H9 (cell line): Measurements from ENCODE around the gene CEACAM5. TPM values are rescaled to one million over a fixed set of nuclear protein-coding genes. Genes with fewer than 3 reads are reported as not detected.

ENCODE experiments used
- DNase-seq: peaks from one replicate; pipeline ENCODE4 v3.0.0-alpha.2; 2017
- H2AFZ ChIP-seq: one replicate; pipeline ENCODE4 v1.6.1; 2013; ENCODE audit warnings: mild to moderate bottlenecking, low read length, control low read depth, moderate library complexity
- H2AK5ac ChIP-seq: 2 replicates; pipeline ENCODE4 v1.6.1; 2013; ENCODE audit warnings: low read length, control low read depth, mixed read lengths; ENCODE audit not compliant: insufficient read length
- H2BK120ac ChIP-seq: one replicate; pipeline ENCODE4 v1.6.1; 2013; ENCODE audit warnings: low read depth, mild to moderate bottlenecking, low read length, control low read depth, inconsistent platforms; ENCODE audit not compliant: poor library complexity, severe bottlenecking
- H2BK12ac ChIP-seq: 2 replicates; pipeline ENCODE4 v1.6.1; 2013; ENCODE audit warnings: low read length, control low read depth, mixed read lengths, low read depth; ENCODE audit not compliant: insufficient read length
- H2BK15ac ChIP-seq: 2 replicates; pipeline ENCODE4 v1.6.1; 2013; ENCODE audit warnings: low read depth, low read length, control low read depth
- H2BK20ac ChIP-seq: one replicate; pipeline ENCODE4 v1.6.1; 2013; ENCODE audit warnings: low read depth, mild to moderate bottlenecking, low read length, control low read depth, inconsistent platforms; ENCODE audit not compliant: poor library complexity, severe bottlenecking
- H2BK5ac ChIP-seq: 2 replicates; pipeline ENCODE4 v1.6.1; 2013; ENCODE audit warnings: low read length, control low read depth, mixed read lengths; ENCODE audit not compliant: insufficient read length
- H3K14ac ChIP-seq: 2 replicates; pipeline ENCODE4 v1.6.1; 2013; ENCODE audit warnings: low read length, control low read depth; ENCODE audit not compliant: insufficient read depth
- H3K18ac ChIP-seq: 2 replicates; pipeline ENCODE4 v1.6.1; 2013; ENCODE audit warnings: low read depth, mild to moderate bottlenecking, mixed read lengths, low read length, control low read depth; ENCODE audit not compliant: insufficient read length
- H3K23ac ChIP-seq: 2 replicates; pipeline ENCODE4 v1.6.1; 2013; ENCODE audit warnings: low read length, control low read depth, mixed read lengths, low read depth; ENCODE audit not compliant: insufficient read length
- H3K23me2 ChIP-seq: 2 replicates; pipeline ENCODE4 v1.6.1; 2013; ENCODE audit warnings: low read depth, mild to moderate bottlenecking, mixed read lengths, low read length, control low read depth; ENCODE audit not compliant: insufficient read length, poor library complexity, severe bottlenecking
- H3K27ac ChIP-seq: 2 replicates; pipeline ENCODE4 v1.5.1; 2013; ENCODE audit warnings: low read length, control low read depth, mixed read lengths, low read depth; ENCODE audit not compliant: insufficient read length
- H3K27me3 ChIP-seq: 2 replicates; pipeline ENCODE4 v1.6.1; 2013; ENCODE audit warnings: low read length, control low read depth, inconsistent platforms; ENCODE audit not compliant: insufficient read depth
- H3K4ac ChIP-seq: 2 replicates; pipeline ENCODE4 v1.6.1; 2013; ENCODE audit warnings: low read depth, mild to moderate bottlenecking, control low read depth, inconsistent platforms, low read length, moderate library complexity
- H3K4me1 ChIP-seq: 2 replicates; pipeline ENCODE4 v1.6.1; 2013; ENCODE audit warnings: low read length, control low read depth, inconsistent platforms; ENCODE audit not compliant: insufficient read depth
- H3K4me2 ChIP-seq: 2 replicates; pipeline ENCODE4 v1.6.1; 2013; ENCODE audit warnings: low read length, control low read depth, mixed read lengths; ENCODE audit not compliant: insufficient read length, insufficient read depth
- H3K56ac ChIP-seq: 2 replicates; pipeline ENCODE4 v1.6.1; 2013; ENCODE audit warnings: low read depth, mild to moderate bottlenecking, mixed read lengths, low read length, control low read depth; ENCODE audit not compliant: insufficient read length
- H3K79me1 ChIP-seq: 2 replicates; pipeline ENCODE4 v1.6.1; 2013; ENCODE audit warnings: low read depth, mild to moderate bottlenecking, moderate library complexity, low read length, control low read depth, inconsistent platforms; ENCODE audit not compliant: insufficient read depth, poor library complexity, severe bottlenecking
- H3K79me2 ChIP-seq: 2 replicates; pipeline ENCODE4 v1.6.1; 2013; ENCODE audit warnings: low read length, control low read depth, inconsistent platforms; ENCODE audit not compliant: insufficient read depth
- H3K9ac ChIP-seq: 2 replicates; pipeline ENCODE4 v1.6.1; 2013; ENCODE audit warnings: low read length, control low read depth, mixed read lengths; ENCODE audit not compliant: insufficient read length; ENCODE audit errors: extremely low read depth
- H3K9me3 ChIP-seq: one replicate; pipeline ENCODE4 v1.6.1; 2013; ENCODE audit warnings: low read depth, low read length, inconsistent platforms; ENCODE audit not compliant: control insufficient read depth
- H3T11ph ChIP-seq: one replicate; pipeline ENCODE4 v1.6.1; 2013; ENCODE audit warnings: mild to moderate bottlenecking, low read length, control low read depth, inconsistent platforms
- H4K20me1 ChIP-seq: one replicate; pipeline ENCODE4 v1.6.1; 2013; ENCODE audit not compliant: control insufficient read depth, insufficient read length, insufficient read depth
- H4K5ac ChIP-seq: 2 replicates; pipeline ENCODE4 v1.6.1; 2013; ENCODE audit warnings: low read depth, mild to moderate bottlenecking, mixed read lengths, low read length, control low read depth; ENCODE audit not compliant: insufficient read length
- H4K8ac ChIP-seq: replicated peaks from 2 replicates; pipeline ENCODE4 v1.6.1; 2013; ENCODE audit warnings: low read length, control low read depth, mixed read lengths, low read depth; ENCODE audit not compliant: insufficient read length
- H4K91ac ChIP-seq: 2 replicates; pipeline ENCODE4 v1.6.1; 2013; ENCODE audit warnings: low read depth, mild to moderate bottlenecking, moderate library complexity, mixed read lengths, low read length, control low read depth; ENCODE audit not compliant: insufficient read length
- H3K27ac Mint-ChIP-seq, 3 experiments: 2 replicates in 2 of 3; 3 replicates in 1 of 3; pipeline ENCODE4 v1.8.0; 2020 to 2021; ENCODE audit warnings: mixed read lengths in 3 of 3, mild to moderate bottlenecking in 1 of 3, moderate library complexity in 1 of 3
- H3K27me3 Mint-ChIP-seq: 2 replicates; pipeline ENCODE4 v1.8.0; 2021; ENCODE audit warnings: low read depth, mild to moderate bottlenecking, moderate library complexity, mixed read lengths
- H3K36me3 Mint-ChIP-seq, 3 experiments: 2 replicates in 2 of 3; 3 replicates in 1 of 3; pipeline ENCODE4 v1.8.0; 2020 to 2021; ENCODE audit warnings: low read depth in 3 of 3, mixed read lengths in 3 of 3; ENCODE audit not compliant: insufficient read depth in 1 of 3
- H3K4me1 Mint-ChIP-seq, 2 experiments: 2 replicates each; pipeline ENCODE4 v1.8.0; 2020; ENCODE audit warnings: mixed read lengths in 2 of 2
- H3K4me3 Mint-ChIP-seq, 2 experiments: 2 replicates in 1 of 2; 3 replicates in 1 of 2; pipeline ENCODE4 v1.8.0; 2020 to 2021; ENCODE audit warnings: mild to moderate bottlenecking in 2 of 2, mixed read lengths in 2 of 2, moderate library complexity in 1 of 2
- H3K9me3 Mint-ChIP-seq, 2 experiments: 2 replicates in 1 of 2; 3 replicates in 1 of 2; pipeline ENCODE4 v1.8.0; 2020; ENCODE audit warnings: mild to moderate bottlenecking in 2 of 2, mixed read lengths in 2 of 2, moderate library complexity in 1 of 2
- CTCF ChIP-seq: fragments of 200-600 bp; sonication (generic); conservative IDR thresholded peaks from 3 replicates; pipeline ENCODE4 v1.8.0; 2021; ENCODE audit warnings: antibody characterized with exemption, mild to moderate bottlenecking
- WGBS: extraction: QIAGEN DNeasy Blood & Tissue Kit; methylation state at CpG from one replicate; pipeline ENCODE4 v1.1.7; 2013; ENCODE audit warnings: missing lambda C conversion rate, low lambda C conversion rate, mixed read lengths; ENCODE audit not compliant: insufficient read length; ENCODE audit errors: extremely low coverage; 5-methylcytosine and 5-hydroxymethylcytosine counted together
- total RNA-seq: library from RNA; stranded (reverse); gene quantifications from 2 replicates; pipeline ENCODE4 v1.2.1, GENCODE V29; 2021

The CEACAM5 gene
- total RNA-seq, 1 experiment from 2014 or later = not detected

GRCh38 chr19:41735071-41735600, 26.7 kb downstream of the CEACAM5 start:
- no peak overlapping the region for H3K27ac Mint-ChIP-seq
- H3K9me3 Mint-ChIP-seq = peaks cover 75 to 94% of the 10 kb centered on the region in 2 experiments
- no peak overlapping the region for H4K8ac ChIP-seq
- no peaks in the 10 kb centered on the region; the same call in 1 of the 2 replicates for H3K27me3 Mint-ChIP-seq
- no CpG with 5 or more reads among the region's 5 CpGs for WGBS
- TF ChIP-seq CTCF = no peak
- H3K4me1 ChIP-seq = no peaks in the 10 kb centered on the region
- DNase-seq = no peak
- no peak overlapping the region for H3K18ac ChIP-seq
- H3K4me2 ChIP-seq = no peak overlapping the region
- no peak overlapping the region for H2BK5ac ChIP-seq
- no peaks in the 10 kb centered on the region for H3K79me2 ChIP-seq
- H3K9me3 ChIP-seq = peaks cover 33% of the 10 kb centered on the region
- H4K91ac ChIP-seq = no peak overlapping the region
- no peak overlapping the region for H2AFZ ChIP-seq
- H4K5ac ChIP-seq = no peak overlapping the region
- no peaks in the 10 kb centered on the region for H4K20me1 ChIP-seq
- no peak overlapping the region for H3K27ac ChIP-seq
- H3K9ac ChIP-seq = no peak overlapping the region
- no peaks in the 10 kb centered on the region for H3K27me3 ChIP-seq
- H2BK120ac ChIP-seq = no peak overlapping the region
- no peak overlapping the region for H3K4ac ChIP-seq
- H2BK15ac ChIP-seq = no peak overlapping the region
- no peak overlapping the region for H3K23ac ChIP-seq
- no peaks in the 10 kb centered on the region for H3K4me1 Mint-ChIP-seq
- H2AK5ac ChIP-seq = no peak overlapping the region
- no peaks in the 10 kb centered on the region for H3K79me1 ChIP-seq
- no peaks in the 10 kb centered on the region for H3K23me2 ChIP-seq
- H3K36me3 Mint-ChIP-seq = peaks cover 0 to 28% (median 0%) of the 10 kb centered on the region in 3 experiments; a peak in 2 of 7 replicates
- no peak overlapping the region for H3T11ph ChIP-seq
- H2BK12ac ChIP-seq = no peak overlapping the region
- no peak overlapping the region for H3K14ac ChIP-seq
- H3K56ac ChIP-seq = no peak overlapping the region
- no peak overlapping the region for H3K4me3 Mint-ChIP-seq
- H2BK20ac ChIP-seq = no peak overlapping the region
